Neural cell (in vitro differentiated cells): Measurements from ENCODE around the gene ZSCAN21. TPM values are rescaled to one million over a fixed set of nuclear protein-coding genes. Genes with fewer than 3 reads are reported as not detected.
A peak's percentile ranks its signal among the peaks of the same experiment; 100 is the strongest.

ENCODE experiments used
- H2AFZ ChIP-seq: fragments of 200-600, 300-800 bp; sonication (generic), shearing (Covaris generic); 2 replicates; pipeline ENCODE4 v1.6.0; 2014; ENCODE audit warnings: low read depth, mild to moderate bottlenecking, antibody characterized with exemption, low read length, moderate library complexity
- H3F3A ChIP-seq: fragments of 200-600 bp; shearing (Covaris generic); 2 replicates; pipeline ENCODE4 v1.6.1; 2016; ENCODE audit warnings: mild to moderate bottlenecking, moderate library complexity, mixed read lengths, antibody characterized with exemption, low read length; ENCODE audit not compliant: insufficient read depth, poor library complexity, severe bottlenecking
- H3K27ac ChIP-seq: fragments of 200-600, 300-800 bp; sonication (generic), shearing (Covaris generic); 2 replicates; pipeline ENCODE4 v1.5.1; 2014; ENCODE audit warnings: mild to moderate bottlenecking, low read length, moderate library complexity
- H3K27me3 ChIP-seq: fragments of 300-800, 200-600 bp; sonication (generic), shearing (Covaris generic); 2 replicates; pipeline ENCODE4 v1.6.0; 2014; ENCODE audit warnings: mild to moderate bottlenecking, low read depth, low read length, moderate library complexity; ENCODE audit not compliant: insufficient read depth
- H3K36me3 ChIP-seq: fragments of 300-800, 200-600 bp; sonication (generic), shearing (Covaris generic); 2 replicates; pipeline ENCODE4 v1.5.1; 2014; ENCODE audit warnings: mild to moderate bottlenecking, antibody characterized with exemption, low read length, moderate library complexity; ENCODE audit not compliant: insufficient read depth
- H3K4me2 ChIP-seq: fragments of 300-800, 200-600 bp; sonication (generic), shearing (Covaris generic); 2 replicates; pipeline ENCODE4 v1.6.0; 2014; ENCODE audit warnings: mild to moderate bottlenecking, low read length
- H3K4me3 ChIP-seq: fragments of 300-800, 200-600 bp; sonication (generic), shearing (Covaris generic); 2 replicates; pipeline ENCODE4 v1.5.1; 2014; ENCODE audit warnings: mild to moderate bottlenecking, low read length, moderate library complexity
- H3K79me2 ChIP-seq: fragments of 200-600 bp; shearing (Covaris generic); replicated peaks from 2 replicates; pipeline ENCODE4 v1.6.0; 2014; ENCODE audit warnings: mild to moderate bottlenecking, low read length, moderate library complexity; ENCODE audit not compliant: insufficient read depth
- H3K9ac ChIP-seq: fragments of 300-800, 200-600 bp; sonication (generic), shearing (Covaris generic); 2 replicates; pipeline ENCODE4 v1.6.1; 2016; ENCODE audit warnings: mild to moderate bottlenecking, low read length, mixed read lengths
- H3K9me2 ChIP-seq: fragments of 200-600 bp; shearing (Covaris generic); 2 replicates; pipeline ENCODE4 v1.6.1; 2016; ENCODE audit warnings: mild to moderate bottlenecking, low read length, mixed read lengths; ENCODE audit not compliant: insufficient read depth
- H3K9me3 ChIP-seq: fragments of 200-600, 300-800 bp; sonication (generic), shearing (Covaris generic); 2 replicates; pipeline ENCODE4 v1.6.1; 2016; ENCODE audit warnings: mild to moderate bottlenecking, mixed run types, low read length, moderate library complexity, mixed read lengths
- H4K20me1 ChIP-seq: fragments of 200-600 bp; shearing (Covaris generic); 2 replicates; pipeline ENCODE4 v1.6.1; 2016; ENCODE audit warnings: mild to moderate bottlenecking, mixed run types; ENCODE audit not compliant: insufficient read depth
- EP300 ChIP-seq: fragments of 450-650 bp; conservative IDR thresholded peaks from 2 replicates; pipeline ENCODE4 v1.6.1; 2014; ENCODE audit warnings: antibody characterized with exemption, mild to moderate bottlenecking, moderate library complexity; ENCODE audit not compliant: poor library complexity, severe bottlenecking
- EZH2 ChIP-seq: fragments of 200-600, 300-800 bp; shearing (Covaris generic), sonication (generic); IDR thresholded peaks from 2 replicates; pipeline ENCODE4 v1.6.1; 2014; ENCODE audit warnings: antibody characterized with exemption, low read length, borderline replicate concordance, mild to moderate bottlenecking; ENCODE audit not compliant: insufficient read depth, poor library complexity, severe bottlenecking
- MXI1 ChIP-seq: fragments of 450-650 bp; conservative IDR thresholded peaks from 2 replicates; pipeline ENCODE4 v1.6.1; 2014; ENCODE audit warnings: antibody characterized with exemption, mild to moderate bottlenecking; ENCODE audit not compliant: poor library complexity, severe bottlenecking
- POLR2AphosphoS5 ChIP-seq: IDR thresholded peaks from 2 replicates; pipeline ENCODE4 v1.6.1; 2012
- RAD21 ChIP-seq: fragments of 450-650 bp; conservative IDR thresholded peaks from 2 replicates; pipeline ENCODE4 v1.6.1; 2014; ENCODE audit warnings: antibody characterized with exemption, mild to moderate bottlenecking, moderate library complexity
- REST ChIP-seq: IDR thresholded peaks from 2 replicates; pipeline ENCODE4 v1.6.1; 2012; ENCODE audit warnings: borderline replicate concordance
- SMC3 ChIP-seq: fragments of 450-650 bp; conservative IDR thresholded peaks from 2 replicates; pipeline ENCODE4 v1.6.1; 2014; ENCODE audit warnings: antibody characterized with exemption, mild to moderate bottlenecking, moderate library complexity; ENCODE audit not compliant: poor library complexity
- TAF1 ChIP-seq: IDR thresholded peaks from 2 replicates; pipeline ENCODE4 v1.6.1; 2012; ENCODE audit warnings: low read depth
- polyA plus RNA-seq: library from polyadenylated mRNA; depleted of rRNA; stranded (reverse); fragments of >200 nt; gene quantifications from 2 replicates; pipeline ENCODE4 v1.2.3, GENCODE V29; 2014
- TF ChIP-seq, protein P1 (sequence below): fragments of 450-650 bp; IDR thresholded peaks from 2 replicates; pipeline ENCODE4 v1.5.1; 2014; ENCODE audit warnings: antibody characterized with exemption, mild to moderate bottlenecking, moderate library complexity; ENCODE audit not compliant: poor library complexity, severe bottlenecking

The ZSCAN21 gene
- polyA plus RNA-seq, 1 donor from 2014 or later = 27.6 TPM

GRCh38 chr7:100095704-100096103 lies 46.1 kb downstream of the ZSCAN21 start:
- Histone ChIP-seq H2AFZ (no peak overlapping the region), H3K9ac (no peak overlapping the region), H3K9me3 (no peaks in the 10 kb centered on the region), H3K79me2 (peaks cover 26% of the 10 kb centered on the region), H3K9me2 (no peaks in the 10 kb centered on the region), H3F3A (no peaks in the 10 kb centered on the region), H3K27ac (no peak overlapping the region), H3K27me3 (no peaks in the 10 kb centered on the region), H3K4me3 (no peak overlapping the region), H3K4me2 (no peak overlapping the region), H3K36me3 (peaks cover 14% of the 10 kb centered on the region), H4K20me1 (no peaks in the 10 kb centered on the region)
- TF ChIP-seq SMC3 (no peak), MXI1 (no peak), RAD21 (no peak), REST (no peak), EZH2 (no peak), POLR2AphosphoS5 (no peak), EP300 (no peak), TAF1 (no peak)
- TF ChIP-seq, protein P1, sequence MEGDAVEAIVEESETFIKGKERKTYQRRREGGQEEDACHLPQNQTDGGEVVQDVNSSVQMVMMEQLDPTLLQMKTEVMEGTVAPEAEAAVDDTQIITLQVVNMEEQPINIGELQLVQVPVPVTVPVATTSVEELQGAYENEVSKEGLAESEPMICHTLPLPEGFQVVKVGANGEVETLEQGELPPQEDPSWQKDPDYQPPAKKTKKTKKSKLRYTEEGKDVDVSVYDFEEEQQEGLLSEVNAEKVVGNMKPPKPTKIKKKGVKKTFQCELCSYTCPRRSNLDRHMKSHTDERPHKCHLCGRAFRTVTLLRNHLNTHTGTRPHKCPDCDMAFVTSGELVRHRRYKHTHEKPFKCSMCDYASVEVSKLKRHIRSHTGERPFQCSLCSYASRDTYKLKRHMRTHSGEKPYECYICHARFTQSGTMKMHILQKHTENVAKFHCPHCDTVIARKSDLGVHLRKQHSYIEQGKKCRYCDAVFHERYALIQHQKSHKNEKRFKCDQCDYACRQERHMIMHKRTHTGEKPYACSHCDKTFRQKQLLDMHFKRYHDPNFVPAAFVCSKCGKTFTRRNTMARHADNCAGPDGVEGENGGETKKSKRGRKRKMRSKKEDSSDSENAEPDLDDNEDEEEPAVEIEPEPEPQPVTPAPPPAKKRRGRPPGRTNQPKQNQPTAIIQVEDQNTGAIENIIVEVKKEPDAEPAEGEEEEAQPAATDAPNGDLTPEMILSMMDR = no peak

DNA sequence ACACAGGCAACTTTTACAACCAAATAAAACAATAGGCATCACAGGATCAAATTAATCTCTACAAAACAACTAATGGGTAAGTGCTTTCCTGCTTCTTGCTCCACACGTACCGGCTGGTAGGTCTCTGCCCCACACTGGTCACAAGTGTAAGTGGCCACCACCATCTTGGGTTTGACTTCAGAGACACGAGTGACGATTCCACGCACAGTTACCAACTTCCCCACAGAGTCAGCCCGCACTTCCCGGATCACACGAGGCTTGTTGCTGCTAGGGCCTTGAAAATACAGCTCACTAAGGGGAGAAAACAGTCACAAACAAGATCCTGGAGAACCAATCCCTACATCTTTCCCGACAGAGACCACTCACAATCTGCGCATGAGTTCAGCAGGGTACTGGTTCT lies 49.3 kb downstream of the ZSCAN21 start:
- Histone ChIP-seq H4K20me1 (no peaks in the 10 kb centered on the region), H3K27me3 (no peaks in the 10 kb centered on the region), H2AFZ (no peak overlapping the region), H3K36me3 (peaks cover 14% of the 10 kb centered on the region), H3K27ac (peak overlapping the region; percentile 95), H3F3A (no peaks in the 10 kb centered on the region), H3K9me2 (no peaks in the 10 kb centered on the region), H3K79me2 (peaks cover 26% of the 10 kb centered on the region), H3K9me3 (no peaks in the 10 kb centered on the region), H3K9ac (peak overlapping the region; percentile 93), H3K4me2 (peak overlapping the region; percentile 81), H3K4me3 (peak overlapping the region; percentile 78)
- TF ChIP-seq TAF1 = no peak
- TF ChIP-seq MXI1 = no peak
- no peak for TF ChIP-seq RAD21
- TF ChIP-seq EZH2 = no peak
- no peak for TF ChIP-seq SMC3
- TF ChIP-seq EP300 = no peak
- TF ChIP-seq, protein P1 = no peak
- no peak for TF ChIP-seq REST
- no peak for TF ChIP-seq POLR2AphosphoS5
